HG02973 (cell line): ENCODE results near the gene GTSE1.
A peak's percentile ranks its signal among the peaks of the same experiment; 100 is the strongest.

Source experiments
- ATAC-seq: cut with Tn5 transposase; IDR thresholded peaks from one replicate; pipeline ENCODE4 v1.9.1; 2021; ENCODE audit warnings: moderate library complexity; ENCODE audit not compliant: unreplicated experiment

The GTSE1 gene

DNA sequence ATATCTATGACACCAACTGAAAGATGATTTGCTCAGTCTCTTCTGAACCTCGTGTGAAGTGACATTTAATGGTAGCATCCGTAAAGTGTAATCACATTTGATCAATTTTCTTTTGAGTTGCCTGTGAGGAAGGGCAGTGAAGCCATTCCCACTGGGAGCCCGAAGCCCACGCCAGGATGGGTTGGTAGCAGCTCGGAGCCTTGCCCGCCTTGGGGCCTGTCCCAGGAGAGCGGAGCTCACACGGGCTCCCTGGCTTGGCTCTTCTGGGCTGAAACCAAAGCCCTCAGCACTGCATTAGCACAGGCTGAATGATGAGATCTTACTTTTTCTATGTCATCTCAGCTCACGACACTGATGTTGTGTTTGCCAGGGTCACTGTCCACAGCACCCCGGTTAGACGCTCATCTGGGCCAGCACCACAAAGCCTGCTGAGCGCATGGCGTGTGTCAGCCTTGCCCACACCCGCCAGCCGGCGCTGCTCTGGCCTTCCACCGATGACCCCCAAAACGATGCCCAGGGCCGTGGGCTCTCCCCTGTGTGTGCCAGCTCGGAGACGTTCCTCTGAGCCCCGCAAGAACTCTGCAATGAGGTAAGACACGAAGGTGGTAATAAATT is 29.5 kb downstream of the GTSE1 start:
- no peak for ATAC-seq

DNA sequence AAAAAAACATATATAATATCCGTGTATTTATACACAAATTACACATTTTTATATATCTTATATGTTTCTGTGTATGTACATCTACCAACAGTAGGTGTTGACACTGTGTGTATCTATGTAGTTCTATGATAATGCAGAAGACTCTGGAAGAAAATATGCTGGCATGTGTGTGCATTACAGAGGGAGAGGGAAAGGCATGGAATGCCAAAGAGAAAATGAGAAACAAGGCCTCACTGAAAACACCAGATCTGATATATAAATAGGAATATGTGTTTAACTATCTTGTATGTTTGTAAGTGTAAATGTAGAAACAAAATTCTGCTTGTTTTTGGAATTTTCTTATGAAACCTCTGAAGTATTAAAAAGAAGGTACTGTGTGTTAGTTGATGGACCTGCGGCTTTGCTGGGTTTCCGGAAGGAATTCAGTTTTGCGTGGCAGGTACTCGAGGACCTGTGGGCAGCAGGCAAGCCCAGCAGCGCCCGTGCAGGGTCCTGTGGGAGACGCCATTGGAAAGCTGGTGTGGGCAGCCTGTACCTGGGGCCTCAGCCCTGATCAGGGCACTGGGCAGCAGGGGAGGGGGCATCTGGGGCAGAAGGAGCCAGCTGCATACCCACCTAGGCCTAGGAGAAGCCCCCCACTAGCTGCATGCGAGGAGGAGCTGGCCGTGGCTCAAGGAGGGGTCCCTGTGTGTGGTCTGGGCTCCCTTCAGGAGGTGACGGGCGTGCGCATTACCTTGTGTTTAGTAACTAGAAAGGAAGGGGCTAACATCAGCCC is 31.2 kb downstream of the GTSE1 start:
- ATAC-seq: no peak

GRCh38 chr22:46328797-46329196 is 32.1 kb downstream of the GTSE1 start:
- ATAC-seq: no peak

- ATAC-seq: no peak
These were observed 32.9 kb downstream of the GTSE1 start for GRCh38 chr22:46329616-46330015.

- no peak for ATAC-seq
These were observed 33.8 kb downstream of the GTSE1 start for GRCh38 chr22:46330426-46330825.

- no peak for ATAC-seq
These were observed 34.8 kb downstream of the GTSE1 start for GRCh38 chr22:46331496-46331895.

DNA sequence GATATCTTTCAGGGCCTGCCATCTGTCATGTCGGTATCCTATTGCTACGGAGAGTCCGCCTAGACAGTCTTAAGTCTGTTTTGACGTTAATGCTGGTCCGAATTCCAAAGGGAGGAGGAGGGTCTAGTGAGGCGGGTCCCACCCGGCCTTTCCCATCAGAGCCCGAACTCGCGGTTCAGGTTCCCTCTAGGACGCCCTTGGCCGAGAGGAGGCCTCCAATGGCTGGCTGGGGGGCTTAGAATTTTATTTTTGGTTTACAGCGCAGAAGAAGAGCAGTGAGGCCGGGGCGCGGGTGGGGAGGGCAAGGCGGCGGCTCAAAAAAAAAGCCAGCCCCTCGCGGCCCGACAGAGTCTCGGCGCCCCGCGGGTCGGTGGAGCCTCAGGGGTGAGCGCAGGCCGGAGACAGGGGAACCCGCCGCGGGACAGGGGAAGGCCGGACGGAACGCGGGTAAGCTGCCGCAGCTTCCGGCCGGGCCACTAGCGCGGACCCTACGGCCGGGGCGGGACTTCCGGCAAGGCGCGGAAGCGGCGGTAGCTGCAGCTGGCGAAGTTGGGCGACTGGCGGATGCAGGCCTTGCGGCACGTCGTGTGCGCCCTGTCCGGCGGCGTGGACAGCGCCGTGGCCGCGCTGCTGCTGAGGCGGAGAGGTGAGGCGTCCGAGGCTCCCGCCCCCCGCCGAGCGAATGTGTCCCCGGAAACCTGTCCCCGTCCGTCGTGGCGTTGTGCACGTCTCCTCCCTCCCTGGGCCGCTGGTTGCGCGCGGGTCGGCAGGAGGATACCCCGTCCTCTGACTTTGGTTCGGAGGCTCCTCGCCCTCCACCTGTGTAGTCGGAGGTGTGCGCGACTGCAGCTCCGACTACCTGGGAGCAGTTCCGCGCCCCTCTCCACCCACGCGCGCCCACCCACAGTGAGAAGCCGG is 38.8 kb downstream of the GTSE1 start, which contains the start of gene TRMU:
Gene TRMU (plus strand): TSS at position 514 of the 918 bp plus-strand sequence. CDS start 51 bp downstream, at position 565.
- ATAC-seq: peak; percentile 81

DNA sequence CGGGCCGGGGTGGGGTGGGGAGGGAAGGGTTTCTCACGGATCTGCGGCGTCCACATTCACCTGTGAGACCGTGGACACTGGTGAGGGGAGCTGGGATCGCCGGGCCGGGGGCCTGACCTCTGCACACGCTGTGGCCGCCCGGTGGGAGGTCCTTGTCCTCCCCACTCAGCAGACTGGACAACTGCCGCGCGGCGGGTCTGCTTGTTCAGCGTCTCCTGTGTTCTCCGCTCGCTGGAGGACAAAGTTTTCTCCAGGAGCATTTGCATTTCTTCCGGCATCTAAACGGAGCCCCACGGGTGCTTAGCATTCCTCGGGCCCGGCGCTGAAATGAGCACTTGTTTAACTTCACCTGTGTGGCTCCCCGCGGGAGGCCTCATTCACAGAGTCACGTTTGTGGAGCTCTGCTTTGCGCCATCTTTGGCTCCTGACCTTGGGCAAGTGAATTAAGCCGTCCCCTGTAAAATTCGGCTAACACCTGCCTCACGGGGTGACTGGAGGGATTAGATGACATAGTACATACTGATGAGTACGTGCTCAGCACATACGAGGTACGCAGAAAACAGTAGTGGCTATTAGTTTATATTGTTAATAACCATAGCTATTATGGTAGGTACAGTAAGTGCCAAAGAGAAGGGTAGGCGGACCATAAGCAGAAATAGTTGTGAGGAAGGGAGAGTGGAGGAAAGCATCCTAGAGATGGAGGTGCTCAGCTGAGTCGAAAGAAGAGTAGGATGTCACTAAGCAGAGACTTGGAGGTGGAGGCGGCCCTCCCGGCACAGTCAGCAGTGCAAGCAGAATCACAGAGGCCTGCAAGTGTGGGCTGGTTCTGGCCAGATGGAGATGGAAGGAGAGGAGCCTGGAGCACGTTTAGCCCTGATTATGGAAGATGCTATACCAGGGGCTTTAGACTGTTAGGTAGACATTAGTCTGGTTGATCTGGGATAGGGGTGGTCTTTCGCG is 39.7 kb downstream of the GTSE1 start:
- no peak for ATAC-seq

DNA sequence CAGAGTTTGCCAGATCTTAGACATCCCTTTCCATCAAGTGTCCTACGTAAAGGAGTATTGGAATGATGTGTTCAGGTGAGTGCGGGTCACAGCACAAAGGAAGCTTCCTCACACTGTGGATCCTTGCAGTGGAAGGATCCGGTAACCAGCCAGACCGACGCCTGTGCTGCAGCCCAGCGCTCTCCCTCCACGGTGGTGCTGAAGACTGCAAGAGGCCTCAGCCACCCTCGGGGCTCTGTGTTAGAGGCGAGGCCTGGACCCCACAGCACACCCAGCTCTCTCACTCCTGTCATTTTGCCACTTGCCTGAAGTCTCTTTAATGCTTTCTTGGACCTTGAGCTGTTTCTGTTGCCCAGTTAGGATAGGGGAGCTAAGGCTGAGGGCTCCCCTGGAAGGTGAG is 41.2 kb downstream of the GTSE1 start:
- ATAC-seq: no peak

- ATAC-seq: no peak
These were observed 42.0 kb downstream of the GTSE1 start for GRCh38 chr22:46338636-46339035.

- ATAC-seq: no peak
These were observed 43.3 kb downstream of the GTSE1 start for GRCh38 chr22:46339956-46340355.

- ATAC-seq: no peak
These were observed 44.0 kb downstream of the GTSE1 start for GRCh38 chr22:46340676-46341075.

GRCh38 chr22:46346680-46347405 is 50.2 kb downstream of the GTSE1 start:
- no peak for ATAC-seq

DNA sequence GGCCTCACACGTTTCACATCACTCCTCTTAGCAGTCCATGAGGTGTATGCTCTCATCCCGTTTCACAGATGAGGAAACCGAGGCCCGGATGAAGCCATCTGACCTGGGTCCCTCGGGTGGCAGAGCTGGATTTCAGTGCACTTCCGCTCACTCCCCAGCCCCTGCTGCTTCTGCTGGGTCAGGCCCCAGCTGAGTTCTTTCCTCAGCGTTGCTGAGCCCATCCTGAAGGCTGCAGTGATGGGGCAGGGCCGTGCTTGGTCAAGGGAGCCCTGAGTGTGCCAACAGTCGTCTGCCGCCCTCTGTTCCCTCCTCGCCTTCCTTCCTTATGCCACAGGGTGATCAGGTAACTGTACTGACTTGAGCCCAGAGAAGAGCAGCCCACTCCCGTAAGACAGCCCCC is 51.0 kb downstream of the GTSE1 start:
- no peak for ATAC-seq

- no peak for ATAC-seq
These were observed 51.5 kb downstream of the GTSE1 start for GRCh38 chr22:46348099-46348695.

- ATAC-seq: no peak
These were observed 52.6 kb downstream of the GTSE1 start for GRCh38 chr22:46349238-46349637.

DNA sequence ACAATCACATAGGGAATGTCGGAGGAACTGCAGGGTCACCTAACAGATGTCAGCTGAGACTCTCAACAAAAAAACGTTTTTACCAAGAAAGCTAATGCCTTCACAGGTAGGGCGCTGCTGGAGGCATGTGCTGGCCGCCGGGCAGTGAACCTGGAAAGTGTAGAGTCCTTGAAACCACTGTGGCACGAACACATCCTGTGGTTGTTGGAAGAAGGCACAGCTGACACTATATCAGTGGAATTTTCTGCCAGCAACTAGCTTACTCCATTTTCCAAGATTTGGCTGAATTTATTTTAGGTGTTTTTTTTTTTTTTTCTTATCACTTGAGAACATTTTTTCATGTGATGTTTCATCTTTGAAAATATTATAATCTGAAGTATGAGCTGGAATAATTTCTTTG is 53.0 kb downstream of the GTSE1 start:
- no peak for ATAC-seq

DNA sequence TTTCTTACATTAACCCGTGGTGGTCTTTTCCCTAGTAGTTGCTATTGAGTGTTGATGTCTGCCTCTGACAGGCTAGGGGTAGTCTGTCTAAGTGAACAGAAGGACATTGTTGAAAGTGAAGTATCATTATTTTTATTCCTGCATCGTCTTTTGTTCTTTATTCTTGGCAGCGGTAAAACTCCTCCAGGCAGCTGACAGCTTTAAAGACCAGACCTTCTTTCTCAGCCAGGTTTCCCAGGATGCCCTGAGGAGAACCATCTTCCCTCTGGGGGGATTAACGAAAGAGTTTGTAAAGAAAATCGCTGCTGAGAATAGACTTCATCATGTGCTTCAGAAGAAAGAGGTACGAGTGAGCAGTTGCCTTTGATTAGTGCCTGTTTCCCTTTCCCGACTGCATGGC is 53.5 kb downstream of the GTSE1 start:
- no peak for ATAC-seq

- ATAC-seq: no peak
These were observed 54.0 kb downstream of the GTSE1 start for GRCh38 chr22:46350646-46351045.
